ENCODE results near the gene TMCO5A. TPM values are rescaled to one million over a fixed set of nuclear protein-coding genes. Genes with fewer than 3 reads are reported as not detected.

Gene TMCO5A
- not detected in 2 replicates for polyA plus RNA-seq (2011; rRNA removed)
- not detected in 2 replicates for polyA plus RNA-seq (2012; cell fraction: cytosol; rRNA removed)
- not detected in 2 replicates for polyA plus RNA-seq (2012; cell fraction: nucleus; rRNA removed)
- polyA plus RNA-seq (2017; fragmentation: RNase III; extraction: RNeasy Plus Mini Kit Qiagen cat#74134 plus additional on column Dnase treatment): not detected in 3 replicates
- not detected in 2 replicates for polyA minus RNA-seq (2011; rRNA and poly(A)+ RNA removed)

DNA sequence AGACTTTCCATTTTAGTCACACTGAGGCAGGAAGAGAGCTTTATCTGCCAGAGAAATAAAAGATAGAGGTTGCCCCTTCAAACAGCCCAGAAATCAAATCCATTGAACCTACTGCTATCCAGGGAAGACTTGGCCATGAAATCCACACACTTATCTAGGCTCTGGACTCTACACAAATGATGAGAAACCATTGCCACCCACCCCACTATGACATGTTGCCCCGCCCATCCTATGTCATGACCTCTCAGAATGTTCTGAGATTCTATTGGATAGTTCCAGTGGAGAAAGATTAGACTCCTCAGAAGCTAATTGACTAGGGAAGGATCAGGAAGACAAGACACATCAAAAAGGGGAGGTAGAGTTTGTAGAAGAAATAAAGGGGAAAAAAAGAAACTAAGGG, at the start of gene TMCO5A:
Gene TMCO5A, plus strand, starts transcription at position 301 of the 400 bp plus-strand sequence. CDS start 1,684 bp downstream, outside the sequence.
- CTCF ChIA-PET: no interaction called here

DNA sequence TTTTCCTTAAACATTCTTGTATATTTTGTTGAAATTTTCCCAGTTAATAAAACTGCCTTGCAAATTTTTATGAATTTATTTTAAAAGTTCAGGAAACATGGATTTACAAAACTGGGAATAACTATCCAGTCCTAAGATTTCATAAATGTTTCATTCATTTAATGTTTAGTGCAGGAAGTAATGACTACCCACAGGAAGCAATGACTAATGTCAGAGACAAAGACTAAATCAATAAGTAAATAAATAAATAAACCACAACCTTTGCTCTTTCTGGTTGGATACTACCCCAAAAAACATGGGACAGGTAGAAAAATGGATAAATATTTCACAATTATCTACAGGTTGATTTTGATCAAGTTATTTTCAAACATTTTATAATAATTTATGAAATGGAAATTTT, 48.8 kb upstream of the TMCO5A start:
- ATAC-seq (no peak), FAIRE-seq (no peak), DNase-seq (ENCODE audit: low read depth in 1 of 2, low spot score in 1 of 2) (no peak)
- Histone ChIP-seq H3K4me3 (no peak overlapping the region), H3K9me3 (no peaks in the 10 kb centered on the region), H3K4me2 (no peak overlapping the region), H3K4me1 (no peaks in the 10 kb centered on the region), H3K27ac (no peak overlapping the region)
- CTCF ChIA-PET: no interaction called here
- POLR2A ChIA-PET: no interaction called here
- no peak for TF ChIP-seq ESRRA (IDR thresholded peaks at IDR 0.05; ENCODE audit: borderline replicate concordance, low read length)
- TF ChIP-seq, protein P1, sequence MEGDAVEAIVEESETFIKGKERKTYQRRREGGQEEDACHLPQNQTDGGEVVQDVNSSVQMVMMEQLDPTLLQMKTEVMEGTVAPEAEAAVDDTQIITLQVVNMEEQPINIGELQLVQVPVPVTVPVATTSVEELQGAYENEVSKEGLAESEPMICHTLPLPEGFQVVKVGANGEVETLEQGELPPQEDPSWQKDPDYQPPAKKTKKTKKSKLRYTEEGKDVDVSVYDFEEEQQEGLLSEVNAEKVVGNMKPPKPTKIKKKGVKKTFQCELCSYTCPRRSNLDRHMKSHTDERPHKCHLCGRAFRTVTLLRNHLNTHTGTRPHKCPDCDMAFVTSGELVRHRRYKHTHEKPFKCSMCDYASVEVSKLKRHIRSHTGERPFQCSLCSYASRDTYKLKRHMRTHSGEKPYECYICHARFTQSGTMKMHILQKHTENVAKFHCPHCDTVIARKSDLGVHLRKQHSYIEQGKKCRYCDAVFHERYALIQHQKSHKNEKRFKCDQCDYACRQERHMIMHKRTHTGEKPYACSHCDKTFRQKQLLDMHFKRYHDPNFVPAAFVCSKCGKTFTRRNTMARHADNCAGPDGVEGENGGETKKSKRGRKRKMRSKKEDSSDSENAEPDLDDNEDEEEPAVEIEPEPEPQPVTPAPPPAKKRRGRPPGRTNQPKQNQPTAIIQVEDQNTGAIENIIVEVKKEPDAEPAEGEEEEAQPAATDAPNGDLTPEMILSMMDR (IDR thresholded peaks at IDR 0.05): no peak
- no peak for TF ChIP-seq RCOR1 (IDR thresholded peaks at IDR 0.05; ENCODE audit: low read depth, low read length)
- TF ChIP-seq HOXB5 (CRISPR knock-in tag; IDR thresholded peaks at IDR 0.05): no peak
- TF ChIP-seq, protein P2, sequence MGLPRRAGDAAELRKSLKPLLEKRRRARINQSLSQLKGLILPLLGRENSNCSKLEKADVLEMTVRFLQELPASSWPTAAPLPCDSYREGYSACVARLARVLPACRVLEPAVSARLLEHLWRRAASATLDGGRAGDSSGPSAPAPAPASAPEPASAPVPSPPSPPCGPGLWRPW (IDR thresholded peaks at IDR 0.05): no peak
- TF ChIP-seq, protein P3, sequence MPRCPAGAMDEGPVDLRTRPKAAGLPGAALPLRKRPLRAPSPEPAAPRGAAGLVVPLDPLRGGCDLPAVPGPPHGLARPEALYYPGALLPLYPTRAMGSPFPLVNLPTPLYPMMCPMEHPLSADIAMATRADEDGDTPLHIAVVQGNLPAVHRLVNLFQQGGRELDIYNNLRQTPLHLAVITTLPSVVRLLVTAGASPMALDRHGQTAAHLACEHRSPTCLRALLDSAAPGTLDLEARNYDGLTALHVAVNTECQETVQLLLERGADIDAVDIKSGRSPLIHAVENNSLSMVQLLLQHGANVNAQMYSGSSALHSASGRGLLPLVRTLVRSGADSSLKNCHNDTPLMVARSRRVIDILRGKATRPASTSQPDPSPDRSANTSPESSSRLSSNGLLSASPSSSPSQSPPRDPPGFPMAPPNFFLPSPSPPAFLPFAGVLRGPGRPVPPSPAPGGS (IDR thresholded peaks at IDR 0.05): no peak
- no peak for TF ChIP-seq SREBF2 (IDR thresholded peaks at IDR 0.05)
- TF ChIP-seq, protein P4, sequence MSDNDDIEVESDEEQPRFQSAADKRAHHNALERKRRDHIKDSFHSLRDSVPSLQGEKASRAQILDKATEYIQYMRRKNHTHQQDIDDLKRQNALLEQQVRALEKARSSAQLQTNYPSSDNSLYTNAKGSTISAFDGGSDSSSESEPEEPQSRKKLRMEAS (IDR thresholded peaks at IDR 0.05): no peak
- no peak for TF ChIP-seq POLR2A (IDR thresholded peaks at IDR 0.05; ENCODE audit: low read length)
- TF ChIP-seq, protein P5, sequence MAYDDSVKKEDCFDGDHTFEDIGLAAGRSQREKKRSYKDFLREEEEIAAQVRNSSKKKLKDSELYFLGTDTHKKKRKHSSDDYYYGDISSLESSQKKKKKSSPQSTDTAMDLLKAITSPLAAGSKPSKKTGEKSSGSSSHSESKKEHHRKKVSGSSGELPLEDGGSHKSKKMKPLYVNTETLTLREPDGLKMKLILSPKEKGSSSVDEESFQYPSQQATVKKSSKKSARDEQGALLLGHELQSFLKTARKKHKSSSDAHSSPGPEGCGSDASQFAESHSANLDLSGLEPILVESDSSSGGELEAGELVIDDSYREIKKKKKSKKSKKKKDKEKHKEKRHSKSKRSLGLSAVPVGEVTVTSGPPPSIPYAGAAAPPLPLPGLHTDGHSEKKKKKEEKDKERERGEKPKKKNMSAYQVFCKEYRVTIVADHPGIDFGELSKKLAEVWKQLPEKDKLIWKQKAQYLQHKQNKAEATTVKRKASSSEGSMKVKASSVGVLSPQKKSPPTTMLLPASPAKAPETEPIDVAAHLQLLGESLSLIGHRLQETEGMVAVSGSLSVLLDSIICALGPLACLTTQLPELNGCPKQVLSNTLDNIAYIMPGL (CRISPR knock-in tag; IDR thresholded peaks at IDR 0.05; ENCODE audit: borderline replicate concordance): no peak
- TF ChIP-seq ZSCAN20 (CRISPR knock-in tag; IDR thresholded peaks at IDR 0.05): no peak

More for the DNA sequence above, at the start of gene TMCO5A:
- ATAC-seq (no peak), DNase-seq (ENCODE audit: low read depth in 1 of 2, low spot score in 1 of 2) (no peak), FAIRE-seq (no peak)
- no peak within 1 kb of the TSS for H3K4me2 ChIP-seq
- TF ChIP-seq RARB (CRISPR knock-in tag; IDR thresholded peaks at IDR 0.05) (no peak), POLR2A (IDR thresholded peaks at IDR 0.05; ENCODE audit: low read length) (no peak), ZFP36 (IDR thresholded peaks at IDR 0.05; ENCODE audit: borderline replicate concordance, partially characterized antibody) (no peak), FOXS1 (CRISPR knock-in tag; IDR thresholded peaks at IDR 0.05) (no peak), HOXA7 (CRISPR knock-in tag; IDR thresholded peaks at IDR 0.05) (no peak), BHLHE40 (IDR thresholded peaks at IDR 0.05; ENCODE audit: low read depth, low read length) (no peak), CHD4 (IDR thresholded peaks at IDR 0.05; ENCODE audit: borderline replicate concordance) (no peak), RNF2 (IDR thresholded peaks at IDR 0.05; ENCODE audit: borderline replicate concordance, low read depth) (no peak), GATA3 (IDR thresholded peaks at IDR 0.05; ENCODE audit: borderline replicate concordance) (no peak), ZSCAN20 (CRISPR knock-in tag; IDR thresholded peaks at IDR 0.05) (no peak), TFCP2L1 (CRISPR knock-in tag; IDR thresholded peaks at IDR 0.05) (no peak), MAFK (IDR thresholded peaks at IDR 0.05; ENCODE audit: partially characterized antibody) (no peak), KDM1A (IDR thresholded peaks at IDR 0.05; ENCODE audit: low read depth) (no peak)
- TF ChIP-seq, protein P6, sequence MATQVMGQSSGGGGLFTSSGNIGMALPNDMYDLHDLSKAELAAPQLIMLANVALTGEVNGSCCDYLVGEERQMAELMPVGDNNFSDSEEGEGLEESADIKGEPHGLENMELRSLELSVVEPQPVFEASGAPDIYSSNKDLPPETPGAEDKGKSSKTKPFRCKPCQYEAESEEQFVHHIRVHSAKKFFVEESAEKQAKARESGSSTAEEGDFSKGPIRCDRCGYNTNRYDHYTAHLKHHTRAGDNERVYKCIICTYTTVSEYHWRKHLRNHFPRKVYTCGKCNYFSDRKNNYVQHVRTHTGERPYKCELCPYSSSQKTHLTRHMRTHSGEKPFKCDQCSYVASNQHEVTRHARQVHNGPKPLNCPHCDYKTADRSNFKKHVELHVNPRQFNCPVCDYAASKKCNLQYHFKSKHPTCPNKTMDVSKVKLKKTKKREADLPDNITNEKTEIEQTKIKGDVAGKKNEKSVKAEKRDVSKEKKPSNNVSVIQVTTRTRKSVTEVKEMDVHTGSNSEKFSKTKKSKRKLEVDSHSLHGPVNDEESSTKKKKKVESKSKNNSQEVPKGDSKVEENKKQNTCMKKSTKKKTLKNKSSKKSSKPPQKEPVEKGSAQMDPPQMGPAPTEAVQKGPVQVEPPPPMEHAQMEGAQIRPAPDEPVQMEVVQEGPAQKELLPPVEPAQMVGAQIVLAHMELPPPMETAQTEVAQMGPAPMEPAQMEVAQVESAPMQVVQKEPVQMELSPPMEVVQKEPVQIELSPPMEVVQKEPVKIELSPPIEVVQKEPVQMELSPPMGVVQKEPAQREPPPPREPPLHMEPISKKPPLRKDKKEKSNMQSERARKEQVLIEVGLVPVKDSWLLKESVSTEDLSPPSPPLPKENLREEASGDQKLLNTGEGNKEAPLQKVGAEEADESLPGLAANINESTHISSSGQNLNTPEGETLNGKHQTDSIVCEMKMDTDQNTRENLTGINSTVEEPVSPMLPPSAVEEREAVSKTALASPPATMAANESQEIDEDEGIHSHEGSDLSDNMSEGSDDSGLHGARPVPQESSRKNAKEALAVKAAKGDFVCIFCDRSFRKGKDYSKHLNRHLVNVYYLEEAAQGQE (IDR thresholded peaks at IDR 0.05): no peak
- TF ChIP-seq, protein P7, sequence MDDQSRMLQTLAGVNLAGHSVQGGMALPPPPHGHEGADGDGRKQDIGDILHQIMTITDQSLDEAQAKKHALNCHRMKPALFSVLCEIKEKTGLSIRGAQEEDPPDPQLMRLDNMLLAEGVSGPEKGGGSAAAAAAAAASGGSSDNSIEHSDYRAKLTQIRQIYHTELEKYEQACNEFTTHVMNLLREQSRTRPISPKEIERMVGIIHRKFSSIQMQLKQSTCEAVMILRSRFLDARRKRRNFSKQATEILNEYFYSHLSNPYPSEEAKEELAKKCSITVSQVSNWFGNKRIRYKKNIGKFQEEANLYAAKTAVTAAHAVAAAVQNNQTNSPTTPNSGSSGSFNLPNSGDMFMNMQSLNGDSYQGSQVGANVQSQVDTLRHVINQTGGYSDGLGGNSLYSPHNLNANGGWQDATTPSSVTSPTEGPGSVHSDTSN (IDR thresholded peaks at IDR 0.05): no peak
- TF ChIP-seq, protein P3 (IDR thresholded peaks at IDR 0.05): no peak
- no peak within 1 kb of the TSS for H3K27ac ChIP-seq
- H3K4me1 ChIP-seq: no peaks in the 10 kb centered on the region
- WGBS (ENCODE audit: missing lambda C conversion rate): 0% methylated on average over 1 of the region's 1 CpG
- no peak within 1 kb of the TSS for H3K4me3 ChIP-seq
- POLR2A ChIA-PET: no interaction called here
- H3K9me3 ChIP-seq: no peaks in the 10 kb centered on the region

Measured in A549 (cell line).